GM21723 (cell line): ENCODE results near the gene MESD.

Experiments used
- ATAC-seq: cut with Tn5 transposase; IDR thresholded peaks from one replicate; pipeline ENCODE4 v1.9.1; 2021; ENCODE audit warnings: mild to moderate bottlenecking, moderate library complexity; ENCODE audit not compliant: unreplicated experiment

The MESD gene

DNA sequence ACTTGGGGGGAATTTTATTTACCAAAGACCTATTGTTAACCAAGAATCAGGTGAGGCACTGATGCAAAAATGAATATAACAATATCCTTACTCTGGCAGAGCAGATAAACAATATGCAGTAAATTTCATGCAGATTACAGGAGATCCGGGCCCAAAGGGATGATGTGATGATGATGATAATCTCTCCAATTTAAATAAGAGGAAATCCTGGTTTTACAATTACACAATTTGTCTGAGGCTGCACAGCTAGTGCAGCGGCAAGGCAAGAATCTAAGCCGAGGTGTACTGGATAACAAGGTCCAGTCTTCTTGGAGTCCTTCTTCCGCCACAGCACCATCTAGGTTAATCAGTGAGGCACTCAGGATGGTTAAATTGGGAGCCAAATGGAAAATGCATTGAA, 2.4 kb upstream of the MESD start:
- no peak for ATAC-seq

DNA sequence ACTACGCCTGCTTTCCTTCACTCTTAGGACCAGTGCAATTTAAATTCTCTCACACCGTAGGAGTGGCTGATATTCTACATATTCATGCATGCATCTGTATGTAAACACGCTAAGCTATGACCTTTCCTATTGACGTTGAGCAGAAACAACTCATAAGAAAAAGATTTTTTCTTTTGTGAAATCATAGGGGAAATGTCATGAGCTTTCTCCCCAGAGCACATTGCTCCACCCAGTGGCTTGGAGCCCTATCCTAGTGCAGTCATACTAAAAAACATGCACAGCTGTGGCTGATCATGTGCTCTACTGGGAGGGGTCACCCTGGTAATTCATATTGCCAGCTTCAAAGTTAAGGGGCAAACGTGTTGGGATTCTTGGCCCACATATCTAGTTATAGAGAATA, 1.8 kb upstream of the MESD start:
- ATAC-seq, result no peak

GRCh38 chr15:80990955-80991354, 1.3 kb upstream of the MESD start:
- no peak for ATAC-seq

- peak; percentile 2 for ATAC-seq
Measured at GRCh38 chr15:80989081-80989517, 520 bp downstream of the MESD start.

GRCh38 chr15:80988148-80988796, 1.3 kb downstream of the MESD start:
- no peak for ATAC-seq

DNA sequence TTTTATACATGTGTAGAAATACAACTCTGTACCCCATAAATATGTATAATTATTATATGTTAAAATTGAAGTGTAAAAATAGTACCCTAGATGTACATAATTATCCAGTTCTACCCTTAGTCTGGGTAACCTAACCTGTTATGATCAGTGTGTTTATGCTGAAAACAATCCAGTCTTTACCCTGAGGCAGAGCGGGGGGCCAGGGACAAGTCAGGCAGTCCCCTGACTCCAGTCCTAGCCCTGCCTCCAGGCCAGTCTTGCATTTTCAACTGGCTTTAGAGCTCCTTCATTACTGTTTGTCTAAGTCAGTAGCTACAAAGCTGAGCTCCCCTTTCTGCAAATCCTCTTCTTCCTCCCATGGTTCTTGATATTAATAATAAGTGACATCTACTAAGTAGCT, 3.1 kb downstream of the MESD start:
- ATAC-seq, result no peak

GRCh38 chr15:80985981-80986380, 3.6 kb downstream of the MESD start:
- no peak for ATAC-seq

DNA sequence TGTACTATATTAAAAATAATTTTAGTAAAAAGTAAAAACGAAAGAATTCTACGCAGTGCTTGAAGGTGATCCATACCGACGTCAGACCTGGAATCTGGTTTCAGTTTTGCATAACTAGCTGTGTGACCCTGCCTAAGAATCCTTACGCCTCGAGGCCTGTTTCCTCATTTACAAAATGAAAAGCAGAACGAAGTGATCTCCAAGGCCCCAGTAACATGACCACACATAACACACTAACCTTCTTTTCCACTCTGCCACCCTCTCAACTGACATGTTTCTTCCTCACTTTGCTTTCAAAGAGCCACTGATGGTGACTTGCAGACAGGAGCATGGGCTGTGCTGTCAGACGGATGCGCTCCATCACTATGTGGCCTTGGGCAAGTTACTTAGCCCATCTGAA, 4.8 kb downstream of the MESD start:
- ATAC-seq, result no peak

DNA sequence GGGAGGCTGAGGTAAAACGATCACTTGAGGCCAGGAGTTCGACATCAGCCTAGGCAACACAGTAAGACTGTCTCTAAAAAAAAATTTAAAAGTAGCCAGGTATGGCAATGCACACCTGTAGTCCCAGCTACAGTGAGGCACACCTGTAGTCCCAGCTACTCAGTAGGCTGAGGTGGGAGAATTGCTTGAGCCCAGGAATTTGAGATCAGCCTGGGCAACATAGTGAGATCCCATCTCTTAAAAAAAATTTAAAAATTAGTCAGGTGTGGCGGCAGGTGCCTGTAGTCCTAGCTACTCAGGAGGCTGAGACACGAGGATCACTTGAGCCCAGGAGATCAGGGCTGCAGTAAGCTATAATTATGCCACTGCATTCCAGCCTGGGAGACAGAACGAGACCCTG, 6.8 kb downstream of the MESD start:
- no peak for ATAC-seq

GRCh38 chr15:80982205-80982604, 7.4 kb downstream of the MESD start:
- no peak for ATAC-seq

DNA sequence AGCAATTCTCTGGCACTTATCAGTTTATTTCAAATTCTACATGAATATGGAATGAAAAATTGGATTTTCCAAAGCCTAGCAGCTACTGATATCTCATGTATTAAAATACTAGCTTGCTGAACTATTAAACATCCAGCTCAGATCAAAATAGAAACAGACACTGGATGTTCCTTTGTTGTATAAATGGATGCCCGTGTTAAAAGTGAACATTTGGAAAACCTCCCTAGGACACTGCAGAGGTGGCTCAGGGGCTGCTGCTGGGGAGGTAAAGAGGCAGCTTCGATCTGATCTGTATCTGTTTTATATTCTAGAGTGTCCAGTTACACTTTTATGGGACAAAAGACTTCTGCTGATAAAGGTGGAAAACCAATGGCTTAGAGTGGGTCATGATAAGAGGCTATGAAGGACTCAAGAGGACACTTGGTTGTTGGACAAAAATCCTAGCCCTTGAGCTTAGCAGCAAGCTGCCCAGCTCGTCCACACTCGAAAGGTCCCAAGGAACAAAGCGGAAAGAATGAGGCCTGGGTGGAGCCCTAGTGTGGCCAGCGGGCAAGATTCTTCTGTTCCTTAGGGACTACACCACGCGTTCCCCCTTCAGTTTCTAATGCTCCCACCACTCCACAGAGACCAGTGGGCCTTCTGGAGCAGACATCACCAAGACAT, 9.9 kb downstream of the MESD start:
- ATAC-seq, result no peak

DNA sequence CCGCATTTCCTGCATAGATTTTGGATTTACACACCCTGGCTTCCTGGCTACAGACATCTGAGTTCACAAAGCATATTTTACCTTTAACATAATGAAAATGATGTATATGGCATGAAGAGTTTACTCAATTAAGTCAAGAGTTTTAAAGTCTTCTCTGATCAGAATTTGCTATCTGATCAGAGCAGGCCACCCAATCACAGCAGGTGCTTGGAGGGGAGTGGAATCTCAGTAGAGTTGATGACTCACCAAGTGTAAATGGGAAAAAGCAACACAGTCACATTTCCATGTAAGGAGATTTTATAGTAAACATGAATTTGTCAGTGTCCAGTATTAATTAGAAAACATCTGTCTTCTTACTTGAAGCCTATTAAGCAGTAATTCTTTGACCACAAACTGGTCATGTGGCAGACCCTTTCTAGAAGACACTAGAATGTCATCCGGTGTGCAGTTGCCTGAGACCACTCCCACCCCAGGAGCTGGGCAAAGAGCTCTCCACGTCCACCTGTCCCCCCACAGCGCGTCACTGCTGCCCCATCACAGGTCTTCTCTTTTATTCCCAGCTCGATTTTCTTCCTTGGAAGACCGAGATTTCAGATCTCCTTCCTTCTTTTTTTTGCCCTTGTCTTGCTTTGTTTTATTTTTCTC, 10.8 kb downstream of the MESD start:
- ATAC-seq, result no peak

- ATAC-seq, result no peak
Measured at GRCh38 chr15:80977627-80978036, 12.0 kb downstream of the MESD start.

- ATAC-seq, result no peak
Measured at GRCh38 chr15:80976851-80977250, 12.8 kb downstream of the MESD start.

DNA sequence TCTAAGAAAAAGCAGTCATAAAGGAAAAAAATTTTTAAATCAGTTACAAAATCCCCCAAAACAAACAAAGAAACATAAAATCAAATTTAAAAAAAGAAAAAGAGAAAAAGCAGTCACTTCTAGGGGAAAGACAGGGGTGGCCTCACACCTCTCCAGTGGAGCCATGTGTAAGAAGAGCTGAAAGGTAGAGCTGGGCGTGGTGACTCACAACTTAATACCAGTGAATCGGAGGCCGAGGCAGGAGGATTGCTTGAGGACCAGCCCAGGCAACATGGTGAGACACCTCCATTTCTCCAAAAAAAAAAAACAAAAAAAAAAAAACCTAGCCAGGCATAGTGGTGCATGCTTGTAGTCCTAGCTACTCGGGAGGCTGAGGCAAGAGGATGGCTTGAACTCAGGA, 14.7 kb downstream of the MESD start:
- ATAC-seq, result no peak

DNA sequence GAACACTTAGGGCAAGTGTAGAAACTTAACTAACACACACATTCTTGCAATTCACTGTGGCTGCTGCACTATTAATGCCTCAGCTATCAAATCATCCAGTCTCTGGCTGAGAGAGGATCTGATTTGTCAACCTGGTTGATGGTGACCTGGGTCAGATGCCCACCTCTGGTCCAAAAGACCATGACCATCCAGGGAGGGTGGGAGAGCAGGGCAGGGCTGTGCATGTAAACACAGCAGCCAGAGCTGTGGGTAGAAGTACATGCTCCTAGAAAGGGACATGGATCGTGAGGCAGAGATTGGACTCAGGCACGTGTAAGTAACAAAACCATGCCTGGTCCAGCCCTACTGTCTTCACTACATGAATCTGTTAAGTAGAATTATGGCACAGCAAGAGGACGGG, 17.3 kb downstream of the MESD start:
- no peak for ATAC-seq

- ATAC-seq, result no peak
Measured at GRCh38 chr15:80971143-80971542, 18.5 kb downstream of the MESD start.

GRCh38 chr15:80970658-80971057, 19.0 kb downstream of the MESD start:
- ATAC-seq, result no peak

GRCh38 chr15:80970018-80970657, 19.5 kb downstream of the MESD start:
- peak; percentile 72 for ATAC-seq

DNA sequence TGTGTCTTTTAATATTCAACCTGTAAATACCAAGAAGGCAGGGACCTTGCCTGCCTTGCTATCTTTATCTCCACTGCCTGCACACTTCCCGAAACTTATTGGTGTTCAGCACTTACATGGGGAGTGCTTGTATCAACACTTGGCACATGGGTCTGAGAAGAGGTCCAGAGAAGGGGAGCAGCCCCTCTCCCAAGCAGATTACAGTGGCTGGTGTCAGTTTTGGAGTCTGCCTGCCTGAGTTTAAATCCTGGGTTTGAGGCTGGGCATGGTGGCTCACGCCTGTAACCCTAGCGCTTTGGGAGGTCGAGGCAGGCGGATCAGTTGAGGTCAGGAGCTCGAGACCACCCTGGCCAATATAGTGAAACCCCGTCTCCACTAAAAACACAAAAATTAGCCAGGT, 20.3 kb downstream of the MESD start:
- ATAC-seq, result no peak

DNA sequence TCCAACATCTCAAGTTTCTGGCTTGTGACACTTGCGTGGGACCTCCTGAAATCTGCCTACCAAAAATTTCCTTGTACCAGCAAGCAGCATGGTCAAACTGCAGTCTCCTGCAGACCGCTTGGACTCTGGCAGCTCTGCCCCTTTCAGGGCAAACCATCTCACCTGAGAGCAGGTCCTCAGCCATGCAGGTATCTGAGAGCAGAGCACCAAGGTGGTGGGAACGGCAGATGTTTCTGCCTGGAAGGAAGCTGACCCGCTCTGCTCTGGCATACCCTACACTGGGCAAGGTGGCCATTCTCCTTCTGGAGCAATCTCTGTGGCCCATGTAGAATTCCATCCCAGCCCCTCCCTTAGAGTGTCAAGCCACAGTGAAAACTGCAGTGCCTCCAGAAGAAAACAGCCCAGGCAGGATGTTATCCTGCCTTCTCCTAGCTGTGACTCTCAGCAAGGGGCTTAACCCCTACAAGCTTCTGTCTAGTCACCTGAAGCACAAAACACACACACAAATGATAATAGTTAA, 21.6 kb downstream of the MESD start:
- ATAC-seq, result no peak

GRCh38 chr15:80967451-80967850, 22.2 kb downstream of the MESD start:
- ATAC-seq, result no peak
